BE2C (cell line): ENCODE results near the gene TMEM81.

Source experiments
- DNase-seq: peaks from one replicate; pipeline ENCODE4 v3.0.0-alpha.2; 2020
- H3K27me3 ChIP-seq: fragments of 250-450 bp; sonication (Bioruptor Pico); 2 replicates; pipeline ENCODE4 v1.5.1; 2020; ENCODE audit warnings: mild to moderate bottlenecking
- H3K36me3 ChIP-seq: fragments of 250-450 bp; sonication (Bioruptor Pico); 2 replicates; pipeline ENCODE4 v1.5.1; 2020; ENCODE audit warnings: mild to moderate bottlenecking
- H3K4me1 ChIP-seq: fragments of 250-450 bp; sonication (Bioruptor Pico); 2 replicates; pipeline ENCODE4 v1.5.1; 2020
- H3K4me3 ChIP-seq: 2 replicates; pipeline ENCODE4 v1.5.1; 2011; ENCODE audit warnings: low read depth, low read length
- H3K9me3 ChIP-seq: fragments of 250-450 bp; sonication (Bioruptor Pico); 2 replicates; pipeline ENCODE4 v1.5.1; 2020
- CTCF ChIP-seq: IDR thresholded peaks from 2 replicates; pipeline ENCODE4 v1.5.1; 2012; ENCODE audit warnings: mild to moderate bottlenecking, low read depth, low read length

TMEM81 gene

GRCh38 chr1:205056188-205056611, 28.1 kb downstream of the TMEM81 start:
- no peaks in the 10 kb centered on the region for H3K9me3 ChIP-seq
- H3K4me1 ChIP-seq = no peaks in the 10 kb centered on the region
- TF ChIP-seq CTCF = no peak
- no peaks in the 10 kb centered on the region for H3K36me3 ChIP-seq
- DNase-seq = peak; percentile 38
- no peak overlapping the region for H3K4me3 ChIP-seq
- no peaks in the 10 kb centered on the region for H3K27me3 ChIP-seq

GRCh38 chr1:205054013-205054412, 30.2 kb downstream of the TMEM81 start:
- Histone ChIP-seq H3K9me3 (no peaks in the 10 kb centered on the region), H3K27me3 (no peaks in the 10 kb centered on the region), H3K36me3 (no peaks in the 10 kb centered on the region), H3K4me1 (no peaks in the 10 kb centered on the region), H3K4me3 (no peak overlapping the region)
- TF ChIP-seq CTCF = no peak
- no peak for DNase-seq

GRCh38 chr1:205053296-205053695, 31.0 kb downstream of the TMEM81 start:
- Histone ChIP-seq H3K9me3 (no peaks in the 10 kb centered on the region), H3K36me3 (no peaks in the 10 kb centered on the region), H3K27me3 (no peaks in the 10 kb centered on the region), H3K4me1 (no peaks in the 10 kb centered on the region), H3K4me3 (no peak overlapping the region)
- no peak for TF ChIP-seq CTCF
- no peak for DNase-seq

GRCh38 chr1:205052690-205053089, 31.6 kb downstream of the TMEM81 start:
- Histone ChIP-seq H3K4me3 (no peak overlapping the region), H3K4me1 (no peaks in the 10 kb centered on the region), H3K27me3 (no peaks in the 10 kb centered on the region), H3K9me3 (no peaks in the 10 kb centered on the region), H3K36me3 (no peaks in the 10 kb centered on the region)
- DNase-seq = no peak
- TF ChIP-seq CTCF = no peak

GRCh38 chr1:205049479-205049878, 34.8 kb downstream of the TMEM81 start:
- H3K36me3 ChIP-seq = no peaks in the 10 kb centered on the region
- H3K27me3 ChIP-seq = no peaks in the 10 kb centered on the region
- H3K9me3 ChIP-seq = no peaks in the 10 kb centered on the region
- no peak for DNase-seq
- no peak overlapping the region for H3K4me3 ChIP-seq
- H3K4me1 ChIP-seq = no peaks in the 10 kb centered on the region
- no peak for TF ChIP-seq CTCF

GRCh38 chr1:205048382-205048781, 35.9 kb downstream of the TMEM81 start:
- H3K4me1 ChIP-seq = no peaks in the 10 kb centered on the region
- no peaks in the 10 kb centered on the region for H3K27me3 ChIP-seq
- no peaks in the 10 kb centered on the region for H3K36me3 ChIP-seq
- no peak for TF ChIP-seq CTCF
- no peak overlapping the region for H3K4me3 ChIP-seq
- H3K9me3 ChIP-seq = no peaks in the 10 kb centered on the region
- DNase-seq = no peak
